Right lobe of liver (tissue), 4 donors: ENCODE data around the gene PDE6B.

Source experiments
- POLR2A ChIP-seq: fragments of 450-650 bp; IDR thresholded peaks from one replicate; pipeline ENCODE4 v1.6.1; 2017; ENCODE audit warnings: antibody characterized with exemption, mild to moderate bottlenecking
- TF ChIP-seq, protein P1 (sequence below), 4 donors: fragments of 200-600 bp in 3 of 4; fragments of 450-650 bp in 1 of 4; IDR thresholded peaks; one replicate each; pipeline versions ENCODE4 v1.5.1 to v1.8.0; 2016 to 2022; ENCODE audit warnings: antibody characterized with exemption in 4 of 4, mild to moderate bottlenecking in 2 of 4
- donor health status: DM: no; HTN: no; CAD: no.
- donor health status: DM: no; HTN: no; CAD: no.
- donor health status: DM: no; HTN: yes; CAD: no.

DNA sequence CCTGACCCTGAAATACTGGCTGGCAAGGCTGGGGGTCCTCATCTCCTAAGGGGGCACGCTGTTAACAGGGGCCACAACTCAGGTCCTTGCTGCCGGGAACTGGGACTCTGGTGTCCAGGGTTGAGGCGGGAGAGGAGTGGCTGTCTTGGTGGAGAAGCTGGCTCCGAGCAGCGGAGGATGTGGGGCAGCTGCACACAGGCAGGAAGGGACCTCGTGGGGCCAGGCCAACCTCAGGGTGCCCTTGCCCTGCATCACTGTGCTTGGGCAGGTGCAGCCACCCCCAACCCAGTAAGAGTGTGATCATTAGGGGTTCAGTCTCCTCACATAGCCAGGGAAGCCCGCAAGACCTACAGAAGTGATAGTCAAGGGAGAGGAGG is 12.6 kb upstream of the PDE6B start:
- no peak for TF ChIP-seq POLR2A
- TF ChIP-seq, protein P1, sequence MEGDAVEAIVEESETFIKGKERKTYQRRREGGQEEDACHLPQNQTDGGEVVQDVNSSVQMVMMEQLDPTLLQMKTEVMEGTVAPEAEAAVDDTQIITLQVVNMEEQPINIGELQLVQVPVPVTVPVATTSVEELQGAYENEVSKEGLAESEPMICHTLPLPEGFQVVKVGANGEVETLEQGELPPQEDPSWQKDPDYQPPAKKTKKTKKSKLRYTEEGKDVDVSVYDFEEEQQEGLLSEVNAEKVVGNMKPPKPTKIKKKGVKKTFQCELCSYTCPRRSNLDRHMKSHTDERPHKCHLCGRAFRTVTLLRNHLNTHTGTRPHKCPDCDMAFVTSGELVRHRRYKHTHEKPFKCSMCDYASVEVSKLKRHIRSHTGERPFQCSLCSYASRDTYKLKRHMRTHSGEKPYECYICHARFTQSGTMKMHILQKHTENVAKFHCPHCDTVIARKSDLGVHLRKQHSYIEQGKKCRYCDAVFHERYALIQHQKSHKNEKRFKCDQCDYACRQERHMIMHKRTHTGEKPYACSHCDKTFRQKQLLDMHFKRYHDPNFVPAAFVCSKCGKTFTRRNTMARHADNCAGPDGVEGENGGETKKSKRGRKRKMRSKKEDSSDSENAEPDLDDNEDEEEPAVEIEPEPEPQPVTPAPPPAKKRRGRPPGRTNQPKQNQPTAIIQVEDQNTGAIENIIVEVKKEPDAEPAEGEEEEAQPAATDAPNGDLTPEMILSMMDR (IDR thresholded peaks at IDR 0.05) = no peak
